ENCODE data around the gene SHBG. TPM values are rescaled to one million over a fixed set of nuclear protein-coding genes. Genes with fewer than 3 reads are reported as not detected.
"Not testable (repeated sequence)": the region's sequence is repeated elsewhere in the genome, so short reads cannot be mapped to it uniquely, and the experiment has no call there.

SHBG gene
- not detected for total RNA-seq

- no peak for DNase-seq
These were observed at the start of gene SHBG for GRCh38 chr17:7629939-7630571. Gene SHBG (plus strand): TSS chr17:7630135. CDS start chr17:7630173, 38 bp downstream.

DNA sequence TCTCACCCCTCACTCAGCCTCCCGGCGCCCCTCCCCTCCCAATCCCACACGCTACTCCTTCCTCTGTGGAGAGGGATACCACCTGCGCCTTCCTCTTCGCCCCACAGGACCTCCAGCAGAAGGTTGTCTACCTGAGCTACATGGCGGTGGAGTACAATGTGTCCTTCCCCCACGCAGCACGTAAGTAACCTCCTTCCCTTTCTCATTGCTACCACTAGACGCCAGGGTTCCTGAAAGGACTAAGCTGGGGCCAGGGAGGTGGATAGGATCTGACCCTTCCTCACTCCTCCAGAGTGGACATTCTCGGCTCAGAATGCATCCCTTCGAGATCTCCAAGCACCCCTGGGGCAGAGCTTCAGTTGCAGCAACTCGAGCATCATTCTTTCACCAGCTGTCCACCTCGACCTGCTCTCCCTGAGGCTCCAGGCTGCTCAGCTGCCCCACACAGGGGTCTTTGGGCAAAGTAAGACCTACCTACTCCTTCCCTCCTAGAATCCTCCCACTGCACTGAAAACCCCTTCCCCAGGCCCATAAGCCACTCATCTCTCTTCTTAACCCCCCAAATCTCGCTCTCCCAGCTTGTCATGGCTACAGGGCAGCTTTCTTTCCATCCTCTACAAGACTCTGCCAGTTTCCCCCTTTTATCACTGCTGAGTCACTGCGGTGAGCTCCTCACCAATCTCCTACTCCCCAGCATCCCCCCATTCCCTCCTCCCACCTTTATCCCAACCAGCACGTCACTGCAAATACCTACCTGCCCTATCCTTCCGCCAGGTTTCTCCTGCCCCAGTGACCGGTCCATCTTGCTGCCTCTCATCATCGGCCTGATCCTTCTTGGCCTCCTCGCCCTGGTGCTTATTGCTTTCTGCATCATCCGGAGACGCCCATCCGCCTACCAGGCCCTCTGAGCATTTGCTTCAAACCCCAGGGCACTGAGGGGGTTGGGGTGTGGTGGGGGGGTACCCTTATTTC is 49.0 kb upstream of the SHBG start:
- DNase-seq: no peak

DNA sequence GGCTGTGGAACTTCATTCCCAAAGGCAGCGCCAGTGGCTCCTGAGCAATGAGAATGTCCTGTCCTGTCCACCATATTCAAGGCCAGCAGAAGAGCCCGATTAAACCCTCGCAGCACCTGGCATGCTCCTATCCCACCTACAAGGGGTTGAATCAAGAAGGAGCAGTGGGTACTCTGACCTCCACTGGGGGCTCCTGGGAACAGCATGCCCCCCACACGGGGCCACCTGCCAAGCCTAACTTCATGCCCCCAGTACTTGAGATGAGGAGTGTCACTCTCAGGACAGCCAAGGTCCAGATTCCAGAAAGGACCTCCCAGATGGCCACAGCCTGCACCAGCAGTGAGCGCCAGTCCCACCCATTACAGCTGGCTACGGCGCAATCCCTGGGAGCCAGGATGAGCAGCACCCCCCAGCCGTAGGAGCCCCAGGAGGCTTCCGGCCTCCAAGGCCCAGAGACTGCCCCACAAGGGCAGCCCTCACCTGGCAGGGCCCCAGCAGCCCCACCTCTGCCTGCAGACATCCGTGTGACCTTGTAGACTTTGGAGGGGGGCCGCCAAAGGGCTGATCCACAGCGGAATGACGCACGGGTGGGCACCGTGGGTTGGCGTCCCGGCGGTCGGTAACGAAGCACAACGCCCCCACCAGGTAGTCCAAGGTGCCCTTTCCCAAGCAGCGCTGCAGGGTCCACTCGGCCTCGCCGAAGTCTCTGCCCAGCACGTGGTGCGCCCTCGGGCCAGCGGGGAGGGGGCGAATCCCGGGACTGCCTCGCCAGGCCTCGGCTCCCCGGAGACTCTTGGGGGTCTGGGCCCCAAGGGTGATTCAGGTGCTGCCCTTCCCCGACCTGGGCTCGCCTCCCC is 47.3 kb upstream of the SHBG start:
- no peak for DNase-seq

GRCh38 chr17:7583253-7584109 is 46.5 kb upstream of the SHBG start, which contains the start of gene MPDU1:
Gene MPDU1 (plus strand): TSS chr17:7583852. CDS start chr17:7583863, 11 bp downstream.
- DNase-seq: peak; percentile 100

- DNase-seq: no peak
These were observed 43.1 kb upstream of the SHBG start for GRCh38 chr17:7586673-7587419.

- peak; percentile 59 for DNase-seq
These were observed 42.3 kb upstream of the SHBG start for GRCh38 chr17:7587420-7588151.

DNA sequence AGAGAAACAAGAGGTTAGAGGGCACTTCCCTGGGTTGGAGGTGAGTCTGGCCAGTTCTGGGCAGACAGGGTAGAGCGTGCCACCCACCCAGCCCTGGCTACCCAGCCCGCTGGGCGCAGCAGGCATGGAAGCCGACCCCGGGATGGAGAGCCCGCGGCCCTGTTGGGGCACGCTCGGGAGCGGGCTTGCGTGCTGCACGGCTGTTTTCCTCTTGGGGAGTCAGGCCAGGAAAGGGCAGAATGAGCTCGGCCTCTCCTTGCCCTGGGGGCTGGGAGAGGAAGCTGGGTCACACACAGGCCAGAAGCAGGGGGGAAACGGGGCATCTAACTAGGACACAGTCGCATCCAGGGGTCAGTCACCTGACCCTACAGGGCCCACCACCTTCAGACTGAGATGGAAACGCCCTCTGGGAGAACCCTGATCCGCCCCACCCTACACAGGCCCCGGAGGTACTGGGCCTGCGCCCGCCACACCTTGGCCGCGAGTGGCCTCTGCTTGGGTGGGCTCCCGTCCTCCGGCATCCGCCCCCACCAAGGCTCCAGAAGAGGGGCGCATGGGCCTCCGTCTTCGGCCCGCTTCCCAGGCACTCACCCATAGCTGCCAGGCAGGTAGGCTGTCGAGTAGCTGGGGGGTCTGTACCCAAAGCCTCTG is 41.3 kb upstream of the SHBG start:
- no peak for DNase-seq

DNA sequence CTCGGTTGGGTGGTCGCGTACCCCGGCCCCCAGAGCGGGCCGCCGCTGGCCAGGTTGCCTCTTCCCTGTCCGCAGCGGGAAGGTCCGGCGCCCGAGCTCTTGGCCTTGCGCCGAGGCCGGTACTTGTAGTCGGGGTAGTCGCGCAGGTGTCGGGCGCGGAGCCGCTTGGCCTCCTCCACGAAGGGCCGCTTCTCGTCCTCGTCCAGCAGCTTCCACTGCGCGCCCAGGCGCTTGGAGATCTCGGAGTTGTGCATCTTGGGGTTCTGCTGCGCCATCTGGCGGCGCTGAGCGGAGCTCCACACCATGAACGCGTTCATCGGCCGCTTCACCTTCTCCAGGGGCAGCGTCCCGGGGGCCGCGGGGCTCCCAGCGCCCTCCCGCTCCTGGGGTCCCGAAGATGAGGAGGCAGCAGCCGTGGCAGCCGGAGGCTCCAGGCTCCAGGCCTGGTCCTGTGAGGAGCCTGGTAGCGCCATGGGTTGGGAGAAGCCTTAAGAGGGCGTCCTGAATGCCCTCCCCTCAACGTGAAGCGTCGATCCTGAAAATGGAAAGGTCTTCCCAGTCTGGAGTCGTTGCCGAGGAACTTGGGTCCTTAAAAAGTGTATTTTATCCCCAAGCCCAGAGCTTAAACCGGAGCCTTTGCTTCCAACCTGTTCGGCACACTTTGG is 40.6 kb upstream of the SHBG start:
- peak; percentile 95 for DNase-seq

GRCh38 chr17:7589891-7590691 is 39.8 kb upstream of the SHBG start, which contains the start of gene SOX15:
Gene SOX15 (minus strand): TSS chr17:7590094. CDS start chr17:7589676, 418 bp downstream.
- DNase-seq: peak; percentile 42

DNA sequence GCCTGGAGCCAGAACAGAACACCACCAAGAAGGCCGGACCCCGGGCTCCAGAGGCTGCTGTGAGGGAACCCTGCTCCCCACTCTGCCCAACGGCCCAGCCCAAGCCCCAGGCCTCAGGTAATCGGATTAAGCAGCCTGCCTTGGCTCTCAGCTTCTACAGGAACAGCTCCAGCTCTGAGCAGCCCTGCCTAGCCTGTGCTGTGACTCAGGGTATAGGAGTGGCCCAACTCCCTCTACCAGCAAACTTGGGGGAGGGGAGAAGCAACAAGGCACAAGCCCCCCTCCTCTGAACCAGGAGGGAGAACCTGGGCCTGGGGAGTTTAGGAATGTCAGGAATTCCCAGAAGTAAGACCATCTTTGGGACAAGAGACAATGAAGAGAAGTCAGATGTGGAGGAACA is 39.2 kb upstream of the SHBG start:
- DNase-seq: no peak

- no peak for DNase-seq
These were observed 38.3 kb upstream of the SHBG start for GRCh38 chr17:7591596-7591995.

- no peak for DNase-seq
These were observed 37.4 kb upstream of the SHBG start for GRCh38 chr17:7592422-7593021.

DNA sequence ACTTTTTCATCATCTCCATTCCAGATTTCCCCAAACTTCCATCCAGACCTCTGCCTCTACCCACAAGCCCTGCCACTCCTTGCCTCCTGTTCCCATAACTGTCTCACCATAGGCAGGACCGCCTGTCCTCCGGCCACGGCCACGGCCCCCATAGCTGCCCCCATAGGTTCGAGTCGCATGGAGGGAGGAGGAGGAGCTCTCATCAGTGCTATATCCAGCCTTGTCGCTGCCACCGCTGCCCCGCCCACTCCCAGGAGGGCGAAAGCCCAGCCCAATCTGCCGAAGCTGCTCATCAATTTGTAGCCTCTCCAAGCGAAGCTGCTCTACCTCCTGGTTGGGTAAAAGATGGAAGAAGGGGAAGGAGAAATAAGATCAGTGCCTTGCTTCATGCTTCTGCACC is 36.6 kb upstream of the SHBG start:
- DNase-seq: no peak

GRCh38 chr17:7597561-7597960 is 32.4 kb upstream of the SHBG start:
- DNase-seq: not testable (repeated sequence)

GRCh38 chr17:7606280-7606679 is 23.7 kb upstream of the SHBG start:
- DNase-seq: no peak

DNA sequence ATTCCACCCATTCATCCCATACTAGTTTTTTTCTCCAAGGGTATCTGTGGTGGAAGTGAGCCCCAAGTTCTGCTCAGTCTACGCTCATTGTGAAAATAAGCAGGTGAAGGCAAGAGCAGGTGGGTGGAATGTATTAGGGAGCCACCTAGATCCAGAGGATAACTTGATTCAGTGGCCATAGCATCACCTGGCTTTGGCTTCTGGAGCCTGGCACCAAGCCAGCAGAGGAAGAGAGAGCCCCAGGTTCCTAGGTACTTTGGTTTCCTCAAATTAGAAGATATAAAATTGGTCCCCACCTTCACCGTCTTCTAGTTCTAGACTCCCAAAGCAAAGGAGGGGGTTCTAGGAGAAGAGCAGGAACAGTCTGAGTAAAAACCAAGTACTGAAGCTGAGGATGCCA is 19.3 kb upstream of the SHBG start:
- no peak for DNase-seq

DNA sequence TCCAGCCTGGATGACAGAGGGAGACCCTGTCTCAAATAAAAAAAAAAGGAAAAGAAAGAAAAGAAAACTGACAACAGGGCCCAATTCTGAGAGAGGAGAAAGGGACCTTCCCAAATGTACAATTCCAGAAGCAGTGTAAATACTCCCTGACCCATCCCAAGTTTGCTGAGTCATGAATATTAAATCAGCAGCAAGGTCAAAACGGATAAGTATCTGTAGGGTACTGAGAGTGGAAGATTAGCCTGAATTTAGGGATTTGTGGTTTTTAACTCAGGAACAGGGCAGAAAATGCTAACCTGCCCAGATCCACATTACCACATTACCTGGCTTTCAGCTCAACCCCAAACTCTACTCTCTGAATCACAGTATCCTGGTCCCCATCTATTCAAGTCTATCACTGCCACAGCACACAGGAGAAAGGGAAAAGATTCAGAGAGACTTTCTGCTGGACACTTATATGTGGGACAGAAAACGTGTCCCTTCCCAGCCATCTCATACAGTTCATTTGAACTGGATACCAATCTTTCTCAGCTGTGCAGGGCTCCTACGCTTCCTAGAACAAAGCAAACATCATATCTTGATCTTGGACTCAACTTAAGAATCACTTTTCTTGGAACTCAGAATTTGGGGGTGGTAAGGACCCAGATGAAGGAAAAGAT is 18.2 kb upstream of the SHBG start:
- DNase-seq: no peak

All from tongue (tissue), 2 donors.